ENCODE measurements around the gene NOL9.

NOL9 gene

GRCh38 chr1:6486433-6487011 lies 67.8 kb downstream of the NOL9 start:
- H3K4me3 ChIP-seq (ENCODE audit: insufficient read length, low read depth), result no peak overlapping the region
- H3K36me3 ChIP-seq (ENCODE audit: insufficient read depth, insufficient read length, low read length), result peaks cover 5% of the 10 kb centered on the region
- DNase-seq (ENCODE audit: low read depth, low spot score), result peak; percentile 76
- peaks cover 17% of the 10 kb centered on the region for H3K4me1 ChIP-seq (ENCODE audit: insufficient read depth, insufficient read length)
- peaks cover 9% of the 10 kb centered on the region for H3K27me3 ChIP-seq (ENCODE audit: insufficient read depth, insufficient read length)
- H3K9ac ChIP-seq (ENCODE audit: insufficient read length, low read depth), result peak overlapping the region; percentile 21
- TF ChIP-seq YY1 (IDR thresholded peaks at IDR 0.05; ENCODE audit: insufficient read depth, insufficient read length) (no peak), SUZ12 (IDR thresholded peaks at IDR 0.05; ENCODE audit: extremely low read depth, insufficient read depth, insufficient read length) (no peak), ZNF274 (IDR thresholded peaks at IDR 0.05; ENCODE audit: low read depth, low read length) (no peak)
- H3K9me3 ChIP-seq (ENCODE audit: insufficient read depth, low read length), result no peaks in the 10 kb centered on the region

GRCh38 chr1:6485168-6486101 lies 68.9 kb downstream of the NOL9 start:
- no peak for DNase-seq (ENCODE audit: low read depth, low spot score)
- peaks cover 15% of the 10 kb centered on the region for H3K4me1 ChIP-seq (ENCODE audit: insufficient read depth, insufficient read length)
- no peaks in the 10 kb centered on the region for H3K9me3 ChIP-seq (ENCODE audit: insufficient read depth, low read length)
- H3K9ac ChIP-seq (ENCODE audit: insufficient read length, low read depth), result peak overlapping the region; percentile 64
- no peak for TF ChIP-seq ZNF274 (IDR thresholded peaks at IDR 0.05; ENCODE audit: low read depth, low read length)
- peaks cover 9% of the 10 kb centered on the region for H3K27me3 ChIP-seq (ENCODE audit: insufficient read depth, insufficient read length)
- H3K4me3 ChIP-seq (ENCODE audit: insufficient read length, low read depth), result peak overlapping the region; percentile 26
- H3K36me3 ChIP-seq (ENCODE audit: insufficient read depth, insufficient read length, low read length), result peaks cover 5% of the 10 kb centered on the region

GRCh38 chr1:6484826-6485167 lies 69.5 kb downstream of the NOL9 start:
- peak overlapping the region; percentile 64 for H3K9ac ChIP-seq (ENCODE audit: insufficient read length, low read depth)
- peak overlapping the region; percentile 26 for H3K4me3 ChIP-seq (ENCODE audit: insufficient read length, low read depth)
- peaks cover 9% of the 10 kb centered on the region for H3K27me3 ChIP-seq (ENCODE audit: insufficient read depth, insufficient read length)

GRCh38 chr1:6483761-6484117 lies 70.6 kb downstream of the NOL9 start:
- Histone ChIP-seq H3K9ac (ENCODE audit: insufficient read length, low read depth) (no peak overlapping the region), H3K27me3 (ENCODE audit: insufficient read depth, insufficient read length) (peaks cover 9% of the 10 kb centered on the region), H3K36me3 (ENCODE audit: insufficient read depth, insufficient read length, low read length) (peaks cover 5% of the 10 kb centered on the region), H3K9me3 (ENCODE audit: insufficient read depth, low read length) (no peaks in the 10 kb centered on the region), H3K4me3 (ENCODE audit: insufficient read length, low read depth) (no peak overlapping the region), H3K4me1 (ENCODE audit: insufficient read depth, insufficient read length) (peaks cover 5% of the 10 kb centered on the region)
- TF ChIP-seq YY1 (IDR thresholded peaks at IDR 0.05; ENCODE audit: insufficient read depth, insufficient read length) (no peak), ZNF274 (IDR thresholded peaks at IDR 0.05; ENCODE audit: low read depth, low read length) (no peak), SUZ12 (IDR thresholded peaks at IDR 0.05; ENCODE audit: extremely low read depth, insufficient read depth, insufficient read length) (no peak)
- DNase-seq (ENCODE audit: low read depth, low spot score), result no peak

More at GRCh38 chr1:6484826-6485167, 69.5 kb downstream of the NOL9 start:
- peaks cover 15% of the 10 kb centered on the region for H3K4me1 ChIP-seq (ENCODE audit: insufficient read depth, insufficient read length)
- peaks cover 5% of the 10 kb centered on the region for H3K36me3 ChIP-seq (ENCODE audit: insufficient read depth, insufficient read length, low read length)
- TF ChIP-seq YY1 (IDR thresholded peaks at IDR 0.05; ENCODE audit: insufficient read depth, insufficient read length) (no peak), SUZ12 (IDR thresholded peaks at IDR 0.05; ENCODE audit: extremely low read depth, insufficient read depth, insufficient read length) (no peak), ZNF274 (IDR thresholded peaks at IDR 0.05; ENCODE audit: low read depth, low read length) (no peak)
- no peak for DNase-seq (ENCODE audit: low read depth, low spot score)
- no peaks in the 10 kb centered on the region for H3K9me3 ChIP-seq (ENCODE audit: insufficient read depth, low read length)

GRCh38 chr1:6483017-6483760 lies 71.1 kb downstream of the NOL9 start:
- no peaks in the 10 kb centered on the region for H3K9me3 ChIP-seq (ENCODE audit: insufficient read depth, low read length)
- DNase-seq (ENCODE audit: low read depth, low spot score), result no peak
- H3K27me3 ChIP-seq (ENCODE audit: insufficient read depth, insufficient read length), result peaks cover 9% of the 10 kb centered on the region
- no peak overlapping the region for H3K9ac ChIP-seq (ENCODE audit: insufficient read length, low read depth)
- TF ChIP-seq YY1 (IDR thresholded peaks at IDR 0.05; ENCODE audit: insufficient read depth, insufficient read length), result no peak
- TF ChIP-seq SUZ12 (IDR thresholded peaks at IDR 0.05; ENCODE audit: extremely low read depth, insufficient read depth, insufficient read length), result no peak
- TF ChIP-seq ZNF274 (IDR thresholded peaks at IDR 0.05; ENCODE audit: low read depth, low read length), result no peak
- H3K4me3 ChIP-seq (ENCODE audit: insufficient read length, low read depth), result no peak overlapping the region
- H3K36me3 ChIP-seq (ENCODE audit: insufficient read depth, insufficient read length, low read length), result peaks cover 5% of the 10 kb centered on the region
- peaks cover 5% of the 10 kb centered on the region for H3K4me1 ChIP-seq (ENCODE audit: insufficient read depth, insufficient read length)

GRCh38 chr1:6481820-6482219 lies 72.5 kb downstream of the NOL9 start:
- peaks cover 9% of the 10 kb centered on the region for H3K27me3 ChIP-seq (ENCODE audit: insufficient read depth, insufficient read length)
- H3K9me3 ChIP-seq (ENCODE audit: insufficient read depth, low read length), result no peaks in the 10 kb centered on the region
- H3K36me3 ChIP-seq (ENCODE audit: insufficient read depth, insufficient read length, low read length), result peaks cover 5% of the 10 kb centered on the region
- peaks cover 5% of the 10 kb centered on the region for H3K4me1 ChIP-seq (ENCODE audit: insufficient read depth, insufficient read length)
- no peak overlapping the region for H3K9ac ChIP-seq (ENCODE audit: insufficient read length, low read depth)
- no peak for DNase-seq (ENCODE audit: low read depth, low spot score)
- no peak overlapping the region for H3K4me3 ChIP-seq (ENCODE audit: insufficient read length, low read depth)
- TF ChIP-seq YY1 (IDR thresholded peaks at IDR 0.05; ENCODE audit: insufficient read depth, insufficient read length) (no peak), ZNF274 (IDR thresholded peaks at IDR 0.05; ENCODE audit: low read depth, low read length) (no peak), SUZ12 (IDR thresholded peaks at IDR 0.05; ENCODE audit: extremely low read depth, insufficient read depth, insufficient read length) (no peak)
